IgD-negative memory B cell (primary cell): ENCODE measurements around the gene ZNF618. TPM values are rescaled to one million over a fixed set of nuclear protein-coding genes. Genes with fewer than 3 reads are reported as not detected.

Source experiments
- H3K27ac Mint-ChIP-seq, 3 donors: one replicate each; pipeline ENCODE4 v1.8.0; 2020 to 2022; ENCODE audit warnings: mild to moderate bottlenecking in 3 of 3, mixed read lengths in 3 of 3, moderate library complexity in 1 of 3
- H3K27me3 Mint-ChIP-seq: one replicate; pipeline ENCODE4 v1.8.0; 2021; ENCODE audit warnings: mixed read lengths
- H3K36me3 Mint-ChIP-seq: one replicate; pipeline ENCODE4 v1.8.0; 2020; ENCODE audit warnings: mild to moderate bottlenecking, mixed read lengths
- H3K4me1 Mint-ChIP-seq, 3 donors: one replicate each; pipeline ENCODE4 v1.8.0; 2020 to 2022; ENCODE audit warnings: mixed read lengths in 3 of 3, mild to moderate bottlenecking in 1 of 3
- H3K4me3 Mint-ChIP-seq, 4 donors: one replicate each; pipeline ENCODE4 v1.8.0; 2020 to 2022; ENCODE audit warnings: mild to moderate bottlenecking in 4 of 4, mixed read lengths in 4 of 4, moderate library complexity in 3 of 4
- H3K9me3 Mint-ChIP-seq, 3 donors: one replicate each; pipeline ENCODE4 v1.8.0; 2020 to 2021; ENCODE audit warnings: mixed read lengths in 3 of 3, mild to moderate bottlenecking in 1 of 3
- polyA plus RNA-seq: library from polyadenylated mRNA; unstranded; fragments of 300-500 nt; fragmentation: Illumina TruSeq; gene quantifications from one replicate; pipeline ENCODE4 v1.2.3, GENCODE V29; 2021

Gene ZNF618
- polyA plus RNA-seq, 1 donor from 2014 or later = 2.2 TPM

DNA sequence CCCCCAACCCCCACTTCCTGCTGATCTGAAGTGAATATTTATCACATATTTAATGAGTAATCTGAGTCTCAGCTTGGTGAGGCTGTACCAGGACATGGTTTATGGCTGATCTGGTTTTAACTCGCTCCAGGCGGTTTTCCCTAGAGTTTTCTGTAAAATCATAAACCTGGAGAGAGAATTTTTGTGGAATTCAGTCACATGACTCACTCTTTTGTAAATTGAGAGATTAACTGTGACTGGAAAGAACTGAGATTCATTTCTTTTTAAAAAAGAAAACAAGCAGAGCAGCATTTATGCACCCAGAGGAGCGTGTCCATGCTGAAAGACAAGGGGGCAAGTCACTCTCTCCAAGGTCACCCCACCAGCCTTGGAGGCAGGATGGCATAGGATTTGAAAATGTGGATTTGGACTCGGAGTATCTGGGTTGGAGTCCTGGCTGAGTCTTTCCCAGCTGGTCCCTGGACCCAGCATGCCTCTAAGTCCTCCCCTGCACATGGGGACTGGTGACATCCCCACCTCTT lies 81.8 kb downstream of the ZNF618 start:
- H3K9me3 Mint-ChIP-seq = peaks cover 0 to 2% (median 0%) of the 10 kb centered on the region in 3 donors
- H3K36me3 Mint-ChIP-seq = no peaks in the 10 kb centered on the region
- H3K27me3 Mint-ChIP-seq = peaks cover 2% of the 10 kb centered on the region
- no peak overlapping the region for H3K27ac Mint-ChIP-seq
- no peak overlapping the region for H3K4me3 Mint-ChIP-seq
- H3K4me1 Mint-ChIP-seq = no peaks in the 10 kb centered on the region

DNA sequence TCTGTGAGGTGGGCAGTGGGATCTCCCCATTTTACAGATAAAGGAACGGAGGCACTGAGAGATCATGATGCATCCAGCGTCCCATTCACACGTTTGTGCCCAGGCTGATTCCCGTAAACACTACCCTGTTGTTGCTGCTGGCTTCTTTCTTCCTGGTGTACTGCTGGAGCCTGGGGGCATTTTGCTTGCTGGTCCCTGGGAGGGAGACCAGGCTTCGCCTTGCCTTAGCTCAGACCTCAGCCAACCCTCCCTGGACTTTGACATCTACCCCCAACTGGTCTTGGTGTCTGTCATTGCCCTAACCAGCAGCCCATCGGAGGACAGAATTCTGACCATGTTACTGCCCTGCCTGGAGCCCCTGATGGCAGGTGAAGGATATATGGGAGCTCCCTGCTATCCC lies 82.4 kb downstream of the ZNF618 start:
- Mint-ChIP-seq H3K9me3 (peaks cover 0 to 2% (median 0%) of the 10 kb centered on the region in 3 donors), H3K27ac (no peak overlapping the region), H3K36me3 (no peaks in the 10 kb centered on the region), H3K4me1 (no peaks in the 10 kb centered on the region), H3K4me3 (no peak overlapping the region), H3K27me3 (peaks cover 2% of the 10 kb centered on the region)

DNA sequence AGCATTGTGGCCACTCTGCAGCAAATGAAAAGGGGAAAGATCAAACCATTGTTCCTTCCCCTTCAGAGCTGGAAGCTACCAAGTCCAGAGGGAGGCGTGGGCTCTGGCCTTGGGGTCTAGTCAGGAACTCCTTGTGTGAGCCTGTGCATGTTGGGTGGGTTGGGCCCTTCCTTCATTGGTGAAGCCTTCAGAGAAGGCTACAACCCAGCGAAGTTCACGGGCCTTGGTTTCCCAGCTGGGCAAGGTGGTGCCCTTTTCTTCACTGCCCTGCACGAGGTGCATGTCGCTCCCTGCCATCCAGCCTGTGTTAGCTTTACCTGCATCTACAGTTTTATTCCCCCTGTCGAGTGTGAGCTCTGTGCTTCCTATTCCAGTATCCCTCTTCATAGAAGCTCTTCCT lies 84.7 kb downstream of the ZNF618 start:
- H3K36me3 Mint-ChIP-seq = no peaks in the 10 kb centered on the region
- H3K4me1 Mint-ChIP-seq = no peaks in the 10 kb centered on the region
- no peaks in the 10 kb centered on the region for H3K27me3 Mint-ChIP-seq
- peaks cover 0 to 2% (median 0%) of the 10 kb centered on the region in 3 donors for H3K9me3 Mint-ChIP-seq
- H3K4me3 Mint-ChIP-seq = no peak overlapping the region
- H3K27ac Mint-ChIP-seq = peak overlapping the region in 1 of 3 donors; percentile 40

DNA sequence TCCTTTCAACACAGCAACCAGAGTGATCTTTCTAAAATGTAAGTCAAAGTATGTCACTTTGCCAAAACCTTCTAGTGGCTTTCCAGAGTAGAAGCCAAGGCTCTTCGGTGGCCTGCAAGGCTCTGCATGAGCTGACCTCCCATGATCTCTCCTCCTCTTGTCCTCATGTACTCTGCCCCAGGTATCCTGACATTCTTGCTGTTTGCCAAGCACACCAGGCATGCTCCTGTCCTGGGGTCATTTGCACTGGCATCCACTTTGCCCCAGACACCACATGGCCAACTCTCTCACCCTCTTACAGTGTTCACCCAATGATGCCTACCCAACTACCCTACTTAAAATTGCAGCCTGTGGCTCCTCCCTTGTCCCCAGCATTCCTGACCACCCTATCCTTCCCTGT lies 86.3 kb downstream of the ZNF618 start:
- Mint-ChIP-seq H3K27me3 (no peaks in the 10 kb centered on the region), H3K9me3 (no peaks in the 10 kb centered on the region), H3K4me3 (no peak overlapping the region), H3K36me3 (no peaks in the 10 kb centered on the region), H3K4me1 (no peaks in the 10 kb centered on the region), H3K27ac (no peak overlapping the region)

DNA sequence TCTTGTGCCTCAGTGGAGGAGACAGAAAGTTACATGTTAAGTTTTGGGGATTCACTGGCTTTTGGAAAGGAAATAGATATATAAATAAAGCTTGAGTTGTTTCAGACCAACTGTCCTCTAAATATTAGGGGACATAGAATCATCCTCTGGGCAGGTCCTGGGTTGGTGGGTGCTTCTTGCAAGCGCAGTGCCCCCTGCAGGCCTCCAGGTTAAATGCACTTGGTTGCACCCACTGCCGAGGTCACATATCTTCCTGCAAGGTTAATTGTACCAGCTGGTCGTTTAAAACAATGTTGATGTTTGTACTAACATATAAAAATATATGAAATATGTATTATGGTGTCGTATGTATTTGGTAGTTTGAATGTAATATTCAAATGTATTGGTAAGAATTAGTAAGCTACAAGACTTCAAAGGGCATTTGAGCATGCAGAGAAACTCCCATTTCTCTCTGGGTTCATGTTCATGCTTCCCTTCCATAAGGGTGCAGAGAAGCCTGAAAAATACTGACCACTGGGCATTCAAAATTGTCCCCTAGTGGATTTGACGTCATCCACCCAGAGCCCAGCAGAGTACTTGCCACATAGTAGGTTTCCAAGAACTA lies 87.0 kb downstream of the ZNF618 start:
- Mint-ChIP-seq H3K27me3 (no peaks in the 10 kb centered on the region), H3K9me3 (no peaks in the 10 kb centered on the region), H3K27ac (no peak overlapping the region), H3K36me3 (no peaks in the 10 kb centered on the region), H3K4me3 (no peak overlapping the region), H3K4me1 (no peaks in the 10 kb centered on the region)

DNA sequence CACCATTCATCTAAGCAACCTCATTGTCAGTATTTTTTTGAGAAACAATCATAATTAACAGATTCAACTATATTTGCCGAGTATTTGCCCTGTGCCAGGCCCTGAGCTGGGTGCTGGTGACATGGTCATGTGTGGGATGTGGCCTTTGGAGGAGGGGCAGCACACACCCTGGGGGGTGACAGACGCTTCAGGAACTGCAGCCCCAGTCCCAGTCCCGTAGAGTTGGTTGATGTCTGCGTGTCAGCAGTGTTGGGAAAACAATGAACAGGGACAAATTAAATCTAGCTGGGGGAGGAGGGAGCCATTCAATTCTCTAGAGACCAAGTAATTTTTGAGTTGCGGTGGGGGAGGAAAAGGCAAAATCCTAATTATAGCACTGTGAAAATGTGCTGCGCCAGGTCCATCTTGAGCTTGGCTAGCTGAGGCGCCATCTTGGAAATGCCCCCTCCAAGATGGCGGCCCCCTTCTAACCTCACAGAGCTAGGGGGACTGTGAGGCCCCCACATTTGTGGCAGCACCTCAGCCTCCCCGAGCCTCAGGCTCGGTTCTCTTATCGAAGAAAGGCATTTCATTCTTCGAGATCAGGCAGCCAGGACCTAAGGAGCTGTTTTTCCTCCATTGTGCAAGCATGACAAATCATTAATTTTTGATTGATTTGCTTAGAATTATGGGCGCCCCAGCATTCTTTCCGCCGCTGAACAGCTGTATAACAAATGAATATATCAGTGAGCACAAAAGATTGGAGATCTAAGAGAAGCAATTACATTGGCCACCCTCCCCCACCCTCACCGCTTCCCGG lies 87.8 kb downstream of the ZNF618 start:
- Mint-ChIP-seq H3K9me3 (no peaks in the 10 kb centered on the region), H3K27ac (no peak overlapping the region), H3K4me1 (no peaks in the 10 kb centered on the region), H3K4me3 (no peak overlapping the region), H3K27me3 (no peaks in the 10 kb centered on the region), H3K36me3 (no peaks in the 10 kb centered on the region)

DNA sequence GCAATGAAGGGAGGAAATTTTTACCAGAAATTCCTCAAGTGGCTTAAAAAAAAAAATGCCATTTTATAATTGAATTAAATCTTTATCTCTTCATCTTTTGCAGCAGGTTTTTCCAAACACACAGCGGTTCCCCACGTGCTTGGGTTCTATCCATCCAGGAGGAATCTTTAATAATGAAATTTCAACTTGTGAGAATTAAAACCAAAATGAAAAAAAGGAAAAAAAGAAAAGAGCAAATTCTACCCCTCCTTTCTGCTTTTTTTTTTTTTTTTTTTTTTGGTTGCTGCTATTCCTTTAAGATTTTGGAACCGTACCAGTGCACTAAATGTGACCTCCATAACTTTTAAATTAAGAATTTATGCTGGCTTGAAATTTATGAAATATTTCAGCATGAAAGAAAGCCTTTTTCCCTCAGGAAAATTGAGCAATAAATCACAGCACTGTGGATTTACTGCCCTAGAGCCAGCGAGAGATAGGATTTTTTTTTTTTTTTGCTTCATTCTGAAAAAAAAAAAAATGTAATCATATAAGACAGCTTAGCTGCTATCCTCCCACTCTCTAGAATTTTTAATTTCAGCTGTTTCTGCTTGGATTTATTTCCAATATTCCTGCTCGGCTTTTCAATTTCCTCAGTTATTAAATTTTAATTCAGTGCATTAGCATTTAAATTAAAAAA lies 88.5 kb downstream of the ZNF618 start:
- peaks cover 2% of the 10 kb centered on the region for H3K36me3 Mint-ChIP-seq

DNA sequence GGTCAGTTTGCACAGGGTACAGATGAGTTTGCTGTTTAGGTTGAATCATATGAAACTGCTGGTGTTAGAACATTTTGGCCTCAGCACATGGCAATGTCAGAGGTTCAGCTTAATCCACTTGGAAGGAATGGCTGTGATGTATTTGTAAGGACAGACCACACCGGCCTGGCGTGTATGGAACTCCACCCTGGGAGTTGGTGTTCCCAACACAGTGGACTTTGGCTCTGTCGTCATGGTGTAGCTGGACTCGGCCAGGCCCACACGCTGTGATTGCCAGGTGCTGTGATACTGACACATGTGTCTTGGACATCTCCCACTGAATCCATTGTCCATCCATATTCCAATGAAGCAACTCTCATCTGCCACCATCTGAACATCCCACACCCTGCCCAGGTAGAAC lies 90.3 kb downstream of the ZNF618 start:
- Mint-ChIP-seq H3K4me3 (no peak overlapping the region), H3K9me3 (no peaks in the 10 kb centered on the region), H3K36me3 (peaks cover 3% of the 10 kb centered on the region), H3K27ac (no peak overlapping the region), H3K4me1 (peaks cover 0 to 2% (median 0%) of the 10 kb centered on the region in 3 donors), H3K27me3 (no peaks in the 10 kb centered on the region)

More for the DNA sequence above, 88.5 kb downstream of the ZNF618 start:
- H3K4me3 Mint-ChIP-seq = no peak overlapping the region
- H3K27me3 Mint-ChIP-seq = no peaks in the 10 kb centered on the region
- H3K9me3 Mint-ChIP-seq = no peaks in the 10 kb centered on the region
- H3K4me1 Mint-ChIP-seq = no peaks in the 10 kb centered on the region
- no peak overlapping the region for H3K27ac Mint-ChIP-seq

DNA sequence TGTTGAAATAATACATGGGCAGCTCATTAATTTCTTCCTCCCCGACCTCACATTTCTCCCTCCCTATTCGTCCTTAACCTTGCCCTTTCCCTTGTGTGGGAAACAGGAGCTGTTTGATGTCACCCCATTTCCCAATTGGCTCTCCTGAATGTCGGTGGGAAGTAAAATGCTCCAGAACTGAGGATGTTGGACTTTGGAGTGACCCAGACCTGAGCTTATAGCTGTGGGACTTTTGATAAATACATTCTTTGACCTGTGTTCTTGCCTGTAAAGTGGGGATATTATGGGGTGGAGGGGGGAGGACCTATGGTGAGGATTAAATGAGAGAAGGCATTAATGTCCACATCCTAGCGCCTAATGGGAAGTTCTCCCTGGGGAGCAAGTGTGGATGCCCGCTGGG lies 91.3 kb downstream of the ZNF618 start:
- Mint-ChIP-seq H3K27me3 (no peaks in the 10 kb centered on the region), H3K4me3 (no peak overlapping the region), H3K27ac (no peak overlapping the region), H3K4me1 (peaks cover 0 to 2% (median 0%) of the 10 kb centered on the region in 3 donors), H3K9me3 (no peaks in the 10 kb centered on the region), H3K36me3 (peaks cover 3% of the 10 kb centered on the region)

DNA sequence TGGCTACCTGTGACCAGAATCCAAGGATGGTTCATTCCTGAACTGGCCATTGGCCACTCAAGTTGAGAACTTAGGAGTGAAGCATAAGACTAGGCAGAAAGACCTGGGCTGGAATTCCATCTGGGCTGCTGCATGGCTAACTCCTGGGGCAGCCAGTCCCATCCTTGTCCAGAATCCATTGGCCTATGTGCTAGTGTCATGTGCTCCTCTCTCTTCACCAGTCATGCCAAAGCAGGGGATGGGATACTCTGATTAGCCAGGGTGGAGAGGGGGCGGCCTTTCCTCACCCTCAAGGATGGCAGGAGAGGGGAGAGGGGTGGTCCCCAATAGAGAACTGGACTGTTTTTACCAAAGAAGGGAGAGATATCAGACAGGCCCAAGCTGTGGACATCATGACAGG lies 93.2 kb downstream of the ZNF618 start:
- Mint-ChIP-seq H3K27me3 (no peaks in the 10 kb centered on the region), H3K4me1 (peaks cover 0 to 2% (median 0%) of the 10 kb centered on the region in 3 donors), H3K9me3 (no peaks in the 10 kb centered on the region), H3K4me3 (no peak overlapping the region), H3K36me3 (peaks cover 3% of the 10 kb centered on the region), H3K27ac (no peak overlapping the region)

DNA sequence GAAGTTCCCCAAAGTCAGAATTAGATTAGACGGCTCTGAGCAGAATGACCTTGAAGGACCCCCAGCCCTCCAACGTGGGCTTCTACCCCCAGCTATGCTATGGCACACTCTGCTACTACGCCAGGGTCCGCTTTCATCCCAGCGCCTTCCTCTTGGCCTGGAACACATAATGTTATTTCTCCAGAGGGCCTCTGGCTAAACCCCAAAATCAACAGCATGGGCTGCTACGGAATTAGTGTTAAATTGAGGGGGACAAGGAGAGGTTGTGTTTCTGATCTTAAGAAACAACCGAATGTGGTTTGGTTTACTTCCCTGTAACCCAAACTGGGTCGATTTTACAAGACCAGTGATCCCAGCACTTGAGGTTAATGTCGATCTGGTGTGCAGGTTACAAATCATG lies 97.1 kb downstream of the ZNF618 start:
- Mint-ChIP-seq H3K4me1 (peaks cover 0 to 2% (median 0%) of the 10 kb centered on the region in 3 donors), H3K27me3 (no peaks in the 10 kb centered on the region), H3K4me3 (no peak overlapping the region), H3K36me3 (peaks cover 5% of the 10 kb centered on the region), H3K9me3 (no peaks in the 10 kb centered on the region), H3K27ac (no peak overlapping the region)

DNA sequence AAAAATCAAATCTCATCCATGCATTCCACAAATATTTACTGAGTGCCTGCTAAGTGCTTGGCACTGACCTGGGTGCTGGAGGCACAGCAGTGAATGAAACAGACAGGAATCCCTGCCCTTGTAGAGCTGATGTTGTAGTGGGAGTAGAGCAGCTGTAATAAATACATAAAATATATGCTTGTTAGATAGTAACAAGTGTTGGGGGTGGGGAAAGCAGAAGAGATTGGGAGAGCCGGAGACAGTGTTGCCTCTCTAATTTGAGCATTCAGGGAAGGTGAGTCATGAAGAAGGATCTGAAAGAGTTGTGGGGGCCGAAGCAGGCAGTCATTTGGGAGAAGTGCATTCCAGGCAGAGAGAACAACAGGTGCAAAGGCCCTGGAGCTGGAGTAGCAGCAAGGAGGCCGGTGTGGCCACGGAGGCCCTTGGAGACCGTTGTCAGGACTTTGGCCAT lies 97.9 kb downstream of the ZNF618 start:
- Mint-ChIP-seq H3K4me3 (no peak overlapping the region), H3K27ac (no peak overlapping the region), H3K4me1 (peaks cover 0 to 2% (median 0%) of the 10 kb centered on the region in 3 donors), H3K9me3 (no peaks in the 10 kb centered on the region), H3K27me3 (no peaks in the 10 kb centered on the region), H3K36me3 (peaks cover 5% of the 10 kb centered on the region)

DNA sequence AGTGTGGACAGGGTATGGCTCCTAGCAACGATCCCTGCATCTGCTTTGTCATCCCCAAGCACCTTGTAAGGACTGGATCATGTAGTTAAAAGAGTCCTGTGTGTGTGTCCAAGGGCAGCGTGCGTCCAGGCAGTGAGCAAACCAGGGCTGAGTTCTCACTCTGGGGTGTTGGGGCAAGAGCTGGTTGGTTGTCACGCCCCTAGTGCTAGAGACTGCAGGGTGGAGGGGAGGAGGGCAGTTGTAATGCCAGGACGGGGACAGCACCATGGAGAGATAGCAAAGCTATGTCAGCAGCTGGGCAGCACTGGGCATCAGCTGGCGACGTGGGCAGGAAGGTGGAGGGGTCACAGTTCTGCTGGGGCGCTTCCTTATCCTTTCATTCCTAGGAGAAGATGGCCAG lies 100.8 kb downstream of the ZNF618 start:
- H3K27ac Mint-ChIP-seq = no peak overlapping the region
- H3K36me3 Mint-ChIP-seq = peaks cover 2% of the 10 kb centered on the region
- no peaks in the 10 kb centered on the region for H3K4me1 Mint-ChIP-seq
- H3K9me3 Mint-ChIP-seq = no peaks in the 10 kb centered on the region
- no peaks in the 10 kb centered on the region for H3K27me3 Mint-ChIP-seq
- peak overlapping the region in 1 of 4 donors; percentile 1 for H3K4me3 Mint-ChIP-seq

DNA sequence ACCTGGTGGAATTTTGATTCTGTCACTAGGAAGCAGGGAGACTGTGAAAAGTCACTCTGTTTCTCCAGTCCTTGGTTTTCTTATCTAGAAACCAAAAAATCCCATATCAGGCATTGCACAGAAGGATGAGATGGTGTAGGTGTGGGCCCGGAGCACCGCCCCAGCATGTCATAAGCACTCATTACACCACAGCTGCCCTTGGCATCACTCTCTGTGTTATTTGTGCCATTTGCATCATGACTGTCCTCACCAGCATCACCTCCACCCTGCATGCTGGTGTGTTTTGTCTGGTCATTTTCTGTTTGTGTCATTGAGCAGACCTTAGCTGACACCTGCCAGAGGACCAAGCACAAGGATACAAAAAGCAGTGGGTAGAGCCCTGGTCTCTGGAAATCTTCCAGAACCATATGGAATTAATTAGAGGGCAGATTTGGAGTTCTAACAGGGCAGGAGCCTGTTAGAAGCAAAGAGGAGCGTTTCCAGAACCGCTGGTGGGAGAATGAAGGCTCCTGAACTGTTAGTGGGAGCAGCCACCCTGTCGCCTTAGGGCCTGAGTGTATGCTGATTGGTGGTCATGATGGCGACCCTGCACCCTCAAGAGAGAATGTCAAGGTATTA lies 102.7 kb downstream of the ZNF618 start:
- Mint-ChIP-seq H3K27me3 (no peaks in the 10 kb centered on the region), H3K9me3 (no peaks in the 10 kb centered on the region), H3K27ac (no peak overlapping the region), H3K4me1 (no peaks in the 10 kb centered on the region), H3K4me3 (no peak overlapping the region), H3K36me3 (peaks cover 2% of the 10 kb centered on the region)
